Measurements from ENCODE around the gene ZNF345. TPM values are rescaled to one million over a fixed set of nuclear protein-coding genes. Genes with fewer than 3 reads are reported as not detected.

ZNF345 gene
- total RNA-seq, result 2.1 and 2.4 TPM in 2 replicates

DNA sequence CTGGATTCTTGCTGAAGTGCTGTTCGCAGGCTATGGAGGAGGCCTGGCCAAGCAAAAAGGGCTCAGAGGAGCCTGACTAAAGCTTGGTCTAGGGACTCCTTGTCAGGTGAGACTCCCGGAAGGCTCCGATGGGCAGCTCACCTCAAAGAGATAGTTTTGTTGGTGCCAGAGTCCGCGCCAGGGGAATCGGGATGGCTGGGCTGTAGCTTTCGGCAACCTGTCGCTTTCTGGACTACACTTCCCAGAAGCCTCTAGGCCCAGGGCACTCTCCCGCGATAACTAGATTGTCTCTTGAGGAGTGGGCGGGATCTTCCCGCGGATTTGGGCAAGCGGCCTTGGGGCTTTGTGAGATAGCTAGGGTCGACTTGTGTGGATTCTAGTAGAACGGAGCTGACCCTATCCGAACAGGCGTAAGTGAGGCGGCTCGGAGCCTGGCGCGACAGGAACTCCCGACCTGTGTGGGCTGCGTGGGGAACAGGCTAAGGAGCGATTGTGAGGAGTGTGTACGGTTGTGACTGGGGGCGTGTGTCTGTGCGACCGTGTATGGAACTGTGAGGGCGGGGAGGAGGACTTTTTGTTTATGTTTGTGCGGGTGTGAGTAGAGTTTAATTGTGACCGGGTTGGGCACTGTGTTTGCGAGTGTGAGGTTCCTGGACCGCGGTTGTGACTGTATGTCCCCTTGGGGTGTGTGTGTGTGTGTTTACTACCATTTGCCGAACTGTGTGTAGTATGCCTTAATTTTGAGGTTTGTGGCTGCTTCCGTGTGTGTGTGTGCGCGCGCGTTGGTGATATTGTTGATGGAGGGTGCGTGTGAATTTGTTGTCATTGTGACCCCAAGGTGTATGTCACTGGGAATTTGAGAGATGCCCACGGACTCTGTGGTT is at the start of gene ZNF345:
Gene ZNF345, plus strand, starts transcription at position 318 of the 884 bp plus-strand sequence. CDS start 25,955 bp downstream, outside the sequence.
- DNase-seq (ENCODE audit: low read depth, low spot score), result peak; percentile 88

DNA sequence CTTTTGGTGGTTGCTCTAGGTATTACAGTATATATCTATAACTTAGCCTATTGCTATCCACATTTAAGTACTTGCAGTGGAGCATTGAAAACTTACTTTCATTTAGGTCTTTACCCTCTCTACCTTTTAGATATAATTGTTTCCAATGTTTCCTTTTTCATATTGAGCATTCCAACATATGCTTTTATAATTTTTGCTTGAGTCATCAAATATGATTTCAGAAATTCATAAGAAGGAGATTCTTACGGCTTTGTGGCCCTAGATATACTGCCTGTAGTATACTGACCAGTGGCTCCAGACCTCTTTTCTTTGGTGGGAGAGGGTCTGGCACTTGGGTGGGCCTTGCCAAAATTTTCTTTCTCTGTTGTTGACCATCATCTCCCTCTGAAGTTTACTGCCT is 45.3 kb upstream of the ZNF345 start:
- DNase-seq (ENCODE audit: low read depth, low spot score), result no peak

GRCh38 chr19:36807029-36807428 is 43.6 kb upstream of the ZNF345 start:
- DNase-seq (ENCODE audit: low read depth, low spot score), result no peak

DNA sequence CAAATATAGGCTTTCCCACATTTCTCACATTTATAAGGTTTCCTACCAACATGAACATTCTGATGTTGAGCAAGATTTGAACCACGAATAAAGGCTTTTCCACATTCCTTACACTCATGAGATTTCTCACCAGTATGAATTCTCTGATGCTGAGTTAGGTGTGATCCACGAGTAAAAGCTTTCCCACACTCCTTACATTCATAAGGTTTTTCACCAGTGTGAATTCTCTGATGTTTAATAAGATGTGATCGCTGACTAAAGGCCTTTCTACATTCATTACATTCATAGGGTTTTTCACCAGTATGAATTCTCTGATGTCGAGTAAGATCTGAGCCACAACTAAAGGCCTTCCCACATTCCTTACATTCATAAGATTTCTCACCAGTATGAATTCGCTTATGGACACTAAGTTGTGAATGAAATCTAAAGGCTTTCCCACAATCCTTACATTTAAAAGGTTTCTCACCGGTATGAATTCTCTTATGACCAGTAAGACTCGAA is 31.5 kb upstream of the ZNF345 start:
- no peak for DNase-seq (ENCODE audit: low read depth, low spot score)

GRCh38 chr19:36821758-36822157 is 28.9 kb upstream of the ZNF345 start:
- DNase-seq (ENCODE audit: low read depth, low spot score), result no peak

- no peak for DNase-seq (ENCODE audit: low read depth, low spot score)
Measured at GRCh38 chr19:36833430-36833829, 17.2 kb upstream of the ZNF345 start.

DNA sequence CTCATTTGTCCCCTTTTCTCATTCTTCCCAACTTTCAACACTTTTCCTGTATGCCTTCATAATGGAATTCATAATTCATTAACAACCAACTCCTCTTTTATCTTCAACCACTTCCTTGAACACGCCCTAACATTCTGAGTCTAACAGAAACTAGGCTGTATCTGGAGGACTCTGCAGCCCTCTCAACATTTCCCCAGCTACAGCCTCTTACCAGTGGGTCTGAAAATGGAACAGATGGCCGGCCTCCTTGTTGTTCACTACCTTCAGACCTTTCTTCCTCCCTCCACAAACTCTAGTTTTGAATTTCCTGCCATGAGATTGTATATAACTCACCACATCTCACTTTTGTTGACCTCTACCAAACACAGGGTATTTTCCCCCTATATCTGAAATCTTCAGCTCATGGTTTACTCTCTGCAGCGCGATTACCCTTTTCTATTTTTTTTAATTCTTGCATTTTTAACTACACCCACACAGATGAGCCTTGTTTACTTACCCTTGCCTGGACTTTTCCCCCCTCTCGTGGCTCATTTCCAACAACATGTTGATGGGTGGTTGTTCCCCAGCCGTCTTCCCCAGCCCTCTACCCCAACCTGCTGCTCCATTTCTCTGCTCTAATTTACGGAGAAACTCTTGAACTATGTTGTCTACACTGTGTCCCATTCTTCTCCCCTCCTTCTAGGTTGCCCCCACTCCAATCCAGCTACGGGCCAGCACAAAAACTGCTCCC is 13.3 kb upstream of the ZNF345 start:
- DNase-seq (ENCODE audit: low read depth, low spot score), result no peak

DNA sequence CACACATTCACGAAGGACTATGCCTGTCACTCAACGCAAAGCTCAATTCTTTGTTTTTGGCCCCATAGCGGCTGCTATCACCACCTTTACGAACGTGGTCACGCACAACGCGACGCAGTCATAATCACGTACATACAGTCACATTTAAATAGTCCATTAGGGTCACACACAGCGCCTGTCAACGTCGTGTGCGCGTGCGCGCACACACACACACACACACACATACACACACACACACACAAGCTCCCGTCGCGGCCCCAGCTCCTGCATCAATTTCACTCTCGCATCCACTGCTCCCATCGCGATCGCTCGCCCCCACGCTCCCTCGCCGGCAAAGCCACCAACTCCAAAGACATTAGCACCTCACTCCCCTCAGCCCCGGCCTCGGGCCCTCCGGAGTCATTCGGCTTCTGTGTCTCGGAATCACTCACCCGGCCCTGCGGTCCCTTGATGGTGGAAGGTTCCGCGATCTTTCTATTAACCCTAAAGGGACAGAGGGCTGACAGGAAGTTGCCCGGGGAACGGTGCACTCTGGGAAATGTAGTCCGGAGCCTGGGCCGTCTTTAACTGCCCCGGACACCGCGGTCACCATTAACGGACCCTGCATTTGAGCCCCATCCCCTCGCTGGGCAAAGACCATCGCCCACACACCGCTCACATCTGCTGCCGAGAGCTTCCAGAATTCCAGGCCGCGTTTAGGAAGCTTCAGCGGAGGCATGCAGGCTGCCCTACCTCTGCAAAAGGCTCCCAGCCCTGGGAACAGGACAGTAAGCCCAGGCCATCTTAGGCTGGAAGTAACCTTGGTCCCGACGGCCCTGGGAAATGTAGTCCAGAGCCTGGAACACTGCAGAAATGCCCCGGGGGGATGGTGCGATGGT is 12.5 kb upstream of the ZNF345 start, which contains the start of gene ZNF790:
Gene ZNF790, minus strand, starts transcription at position 482 of the 878 bp plus-strand sequence. CDS start 12,768 bp downstream, outside the sequence.
- peak; percentile 77 for DNase-seq (ENCODE audit: low read depth, low spot score)

DNA sequence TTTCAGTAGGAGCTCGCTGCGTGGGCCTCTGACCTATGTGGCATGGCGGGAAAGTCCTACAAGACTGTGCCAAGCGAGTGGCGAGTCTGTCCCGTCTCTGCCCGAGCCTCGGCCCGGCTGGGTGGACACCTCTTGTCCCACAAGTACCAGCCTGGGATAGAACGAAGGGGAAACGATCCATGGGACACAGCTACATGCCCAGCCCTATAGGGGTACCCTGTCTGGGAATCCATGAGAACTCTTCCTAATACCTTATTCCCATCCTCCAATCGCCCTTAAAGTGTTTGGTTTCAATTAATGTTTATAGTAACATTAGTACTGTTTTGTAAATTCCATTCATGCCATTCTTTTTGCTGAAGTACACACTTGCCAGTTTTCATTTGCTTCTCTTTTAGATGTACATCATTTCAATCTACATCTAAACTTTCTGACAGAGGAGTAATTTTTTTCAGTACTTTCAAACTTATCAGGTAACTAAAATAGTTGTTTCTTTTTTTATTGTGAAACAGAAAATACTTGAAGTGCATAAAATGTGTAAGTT is 11.8 kb upstream of the ZNF345 start:
- DNase-seq (ENCODE audit: low read depth, low spot score), result no peak

GRCh38 chr19:36847968-36848367 is 2.7 kb upstream of the ZNF345 start:
- no peak for DNase-seq (ENCODE audit: low read depth, low spot score)

GRCh38 chr19:36849701-36850558 is 746 bp upstream of the ZNF345 start:
- peak; percentile 83 for DNase-seq (ENCODE audit: low read depth, low spot score)

DNA sequence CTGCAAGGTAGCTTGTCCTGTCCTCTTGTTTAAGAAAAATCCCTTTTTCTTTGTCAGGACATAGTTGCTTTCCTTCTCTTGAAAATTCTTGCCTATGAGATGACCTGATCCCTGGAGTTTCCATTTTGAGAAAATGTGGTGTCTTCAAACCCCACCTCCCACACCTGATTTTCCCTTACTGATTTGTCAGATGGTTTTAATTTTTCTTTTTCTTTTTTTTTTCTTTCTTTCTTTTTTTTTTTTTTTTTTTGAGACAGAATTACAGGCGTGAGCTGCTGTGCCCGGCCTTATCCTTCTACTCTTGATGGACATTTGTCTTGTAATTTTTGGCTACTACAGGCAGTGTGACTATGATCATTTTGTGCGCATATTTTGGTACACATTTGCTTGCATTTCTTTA is 1.2 kb downstream of the ZNF345 start:
- DNase-seq (ENCODE audit: low read depth, low spot score), result no peak

GRCh38 chr19:36876993-36877938 is 26.6 kb downstream of the ZNF345 start:
- DNase-seq (ENCODE audit: low read depth, low spot score), result no peak

GRCh38 chr19:36891768-36892357 is 41.2 kb downstream of the ZNF345 start:
- no peak for DNase-seq (ENCODE audit: low read depth, low spot score)

DNA sequence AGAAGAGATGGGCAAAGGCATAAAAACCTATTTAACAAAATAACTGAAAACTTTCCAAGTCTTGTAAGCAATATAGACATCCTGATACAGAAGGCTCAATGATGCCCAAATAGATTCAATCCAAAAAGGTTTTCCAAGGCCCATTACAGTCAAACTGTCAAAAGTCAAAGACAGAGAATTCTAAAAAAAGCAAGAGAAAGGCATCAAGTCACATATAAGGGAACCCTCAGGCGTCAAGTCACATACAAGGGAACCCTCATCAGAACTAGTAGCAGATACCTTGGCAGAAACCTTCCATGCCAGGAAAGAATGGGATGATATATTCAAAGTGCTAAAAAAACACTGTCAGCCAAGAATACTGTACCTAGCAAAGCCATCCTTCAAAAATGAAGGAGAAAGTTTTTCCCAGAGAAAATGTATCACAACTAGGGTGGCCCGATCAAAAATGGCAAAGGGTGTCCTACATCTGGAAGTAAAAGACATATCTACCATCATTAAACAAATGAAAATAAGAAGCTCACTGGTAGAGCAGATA is 44.2 kb downstream of the ZNF345 start:
- DNase-seq (ENCODE audit: low read depth, low spot score), result no peak

- DNase-seq (ENCODE audit: low read depth, low spot score), result no peak
Measured at GRCh38 chr19:36898422-36898821, 47.7 kb downstream of the ZNF345 start.

DNA sequence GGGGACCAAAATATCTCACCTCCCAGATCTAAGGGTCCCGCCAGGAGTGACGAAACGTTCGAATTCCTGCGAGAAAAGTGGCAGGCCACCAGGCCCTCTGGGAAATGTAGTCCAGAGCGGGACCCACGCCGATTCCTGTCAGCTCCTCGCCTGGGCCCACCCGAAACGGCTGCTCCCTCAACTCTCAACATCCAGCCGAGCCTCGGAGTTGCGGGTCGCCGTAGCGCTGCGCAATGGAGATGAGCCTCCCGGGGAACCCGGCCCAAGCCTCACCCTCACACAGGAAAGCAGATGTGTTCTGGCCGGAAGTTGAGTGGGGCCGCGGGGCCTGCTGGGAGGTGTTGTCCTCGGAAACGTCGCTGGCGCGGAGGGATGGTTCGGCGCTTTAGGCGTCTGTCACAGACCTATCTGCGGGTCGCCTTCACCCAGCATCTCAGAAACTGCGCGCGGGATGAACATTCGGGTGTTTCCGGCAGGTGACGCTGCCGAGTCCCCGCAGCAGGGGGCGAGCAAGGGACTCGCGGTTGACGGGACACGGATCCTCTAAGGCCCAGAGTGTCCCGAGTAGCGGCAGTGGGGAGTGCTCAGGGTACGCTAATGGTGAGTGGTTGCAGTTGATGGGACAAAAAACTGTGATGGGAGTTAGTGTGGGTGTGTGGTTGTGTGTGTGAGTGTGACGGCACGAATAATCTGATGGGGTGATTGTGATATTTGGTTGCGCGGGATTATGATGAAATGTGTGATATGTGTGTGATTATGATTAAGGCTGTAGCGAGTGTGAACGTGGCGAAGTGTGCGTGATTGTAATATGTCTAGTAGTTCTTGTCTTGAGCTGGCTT is 65.5 kb downstream of the ZNF345 start, which contains the start of the genes ZNF568 and ZNF829:
Gene ZNF568, plus strand, starts transcription at position 341 of the 839 bp plus-strand sequence. CDS start 6,439 bp downstream, outside the sequence.
Gene ZNF829, minus strand, starts transcription at position 300 of the 839 bp plus-strand sequence. CDS start 1,124 bp downstream, outside the sequence.
- DNase-seq (ENCODE audit: low read depth, low spot score), result peak; percentile 43
